HG03342 (cell line): Measurements from ENCODE around the gene CD300LF.

ENCODE experiments used
- ATAC-seq: cut with Tn5 transposase; IDR thresholded peaks from one replicate; pipeline ENCODE4 v1.9.1; 2021; ENCODE audit warnings: mild to moderate bottlenecking, moderate library complexity; ENCODE audit not compliant: unreplicated experiment

The CD300LF gene

GRCh38 chr17:74730491-74731346, 18.0 kb upstream of the CD300LF start:
- no peak for ATAC-seq

- no peak for ATAC-seq
Observed at GRCh38 chr17:74729866-74730265, 17.1 kb upstream of the CD300LF start.

- no peak for ATAC-seq
Observed at GRCh38 chr17:74729368-74729767, 16.6 kb upstream of the CD300LF start.

GRCh38 chr17:74728702-74729075, 16.0 kb upstream of the CD300LF start:
- ATAC-seq, result no peak

DNA sequence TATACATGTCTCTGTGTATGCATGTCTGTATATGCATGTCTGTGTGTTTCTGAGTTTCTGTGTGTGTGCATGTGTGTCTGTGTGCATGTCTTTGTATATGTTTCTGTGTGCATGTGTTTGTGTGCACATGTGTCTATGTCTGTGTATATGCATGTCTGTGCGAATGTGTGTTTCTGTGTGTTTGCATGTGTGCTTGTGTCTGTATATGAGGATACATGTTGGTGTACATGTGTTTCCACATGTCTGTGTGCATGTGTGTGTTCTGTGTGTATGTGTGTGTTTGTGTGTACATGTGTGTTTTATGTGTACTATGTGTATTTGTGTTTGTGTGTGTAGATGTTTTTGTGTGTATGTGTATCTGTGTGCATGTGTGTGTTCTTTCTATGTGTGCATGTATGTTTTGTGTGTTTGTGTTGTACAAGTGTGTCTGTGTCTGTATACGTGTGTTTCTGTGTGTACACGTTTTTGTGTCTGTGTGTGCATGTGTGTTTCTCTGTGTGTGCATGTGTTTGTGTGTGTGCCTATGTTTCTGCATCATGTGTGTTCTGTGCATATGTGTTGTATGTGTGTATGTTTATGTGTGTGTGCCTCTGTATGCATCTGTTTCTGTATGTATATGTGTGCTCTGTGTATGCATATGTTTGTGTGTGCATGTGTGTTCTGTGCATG, 15.4 kb upstream of the CD300LF start:
- ATAC-seq, result no peak

DNA sequence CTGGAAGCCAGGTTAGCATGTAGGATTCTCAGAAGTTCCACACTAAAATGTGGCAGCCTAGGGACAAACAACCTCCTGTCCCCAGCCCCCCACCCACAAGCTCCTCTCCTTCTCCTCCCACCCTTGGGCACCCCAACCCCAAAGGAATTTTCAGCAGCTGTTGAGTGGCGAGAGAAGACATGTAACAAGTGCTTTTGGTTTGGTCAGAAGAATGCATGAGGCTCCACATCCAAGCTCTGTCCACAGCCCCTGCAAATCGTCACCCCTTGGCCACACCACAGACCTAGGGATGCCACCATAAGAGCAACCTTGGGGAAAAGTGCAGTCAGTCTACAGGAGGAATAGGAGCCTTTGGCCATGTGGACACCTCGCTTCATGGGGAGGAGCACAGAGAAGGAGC, 12.4 kb upstream of the CD300LF start:
- ATAC-seq, result no peak

DNA sequence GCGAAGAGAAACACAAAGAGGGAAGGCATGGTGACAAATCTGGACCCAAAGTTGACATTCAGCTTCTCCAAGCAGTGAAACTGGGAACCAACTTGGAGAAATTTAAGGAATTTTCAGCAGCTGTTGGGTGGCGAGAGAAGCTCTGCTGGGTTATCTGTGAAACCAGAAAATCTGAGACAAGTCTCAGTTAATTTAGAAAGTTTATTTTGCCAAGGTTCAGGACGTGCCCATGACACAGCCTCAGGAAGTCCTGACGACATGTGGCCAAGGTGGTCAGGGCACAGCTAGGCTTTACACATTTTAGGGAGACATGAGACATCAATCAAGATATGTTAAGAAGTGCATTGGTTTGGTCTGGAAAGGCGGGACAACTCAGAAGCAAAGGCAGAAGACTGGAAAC, 11.2 kb upstream of the CD300LF start:
- ATAC-seq, result no peak

DNA sequence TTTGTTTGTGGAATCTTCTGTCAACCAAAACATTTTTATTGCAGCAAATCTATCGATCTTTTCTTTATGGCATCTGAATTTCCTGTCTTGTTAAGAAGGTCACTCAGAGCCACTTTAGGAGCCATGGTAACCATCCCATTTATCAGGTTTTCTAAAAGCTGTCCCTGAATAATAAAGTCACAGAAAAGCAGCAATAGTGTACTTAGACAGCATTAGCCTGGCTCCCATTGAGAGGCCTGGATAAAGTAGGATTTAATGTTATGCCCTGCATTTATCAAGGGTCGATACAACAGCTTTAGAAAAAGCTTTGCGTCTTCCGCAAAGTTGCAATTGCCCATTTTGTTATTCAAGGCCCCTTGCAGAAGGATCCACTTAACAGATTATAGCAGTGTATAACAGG, 10.1 kb upstream of the CD300LF start:
- no peak for ATAC-seq

GRCh38 chr17:74720506-74720905, 7.8 kb upstream of the CD300LF start:
- no peak for ATAC-seq

GRCh38 chr17:74715144-74715543, 2.4 kb upstream of the CD300LF start:
- no peak for ATAC-seq

- ATAC-seq, result no peak
Observed at GRCh38 chr17:74713171-74713755, 540 bp upstream of the CD300LF start.

DNA sequence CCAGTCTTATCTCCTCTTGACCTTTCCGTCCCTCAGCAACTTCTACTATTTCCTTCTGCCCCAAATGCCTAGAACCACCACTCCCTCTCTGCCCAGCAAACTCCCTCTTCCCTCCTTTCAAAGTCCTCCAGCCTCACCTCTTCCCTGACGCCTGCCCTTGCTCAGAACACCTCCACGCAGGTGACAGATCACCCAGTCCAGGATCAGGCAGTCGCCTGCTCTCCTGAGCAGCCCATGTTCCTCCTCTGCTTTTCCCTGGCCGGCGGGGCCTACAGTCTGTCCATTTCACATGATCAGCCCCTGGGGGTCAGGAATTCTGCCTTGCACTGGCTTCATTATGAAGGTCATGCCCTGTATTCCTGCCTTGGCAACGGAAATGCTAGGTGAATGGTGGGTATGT, 422 bp downstream of the CD300LF start:
- ATAC-seq, result no peak

DNA sequence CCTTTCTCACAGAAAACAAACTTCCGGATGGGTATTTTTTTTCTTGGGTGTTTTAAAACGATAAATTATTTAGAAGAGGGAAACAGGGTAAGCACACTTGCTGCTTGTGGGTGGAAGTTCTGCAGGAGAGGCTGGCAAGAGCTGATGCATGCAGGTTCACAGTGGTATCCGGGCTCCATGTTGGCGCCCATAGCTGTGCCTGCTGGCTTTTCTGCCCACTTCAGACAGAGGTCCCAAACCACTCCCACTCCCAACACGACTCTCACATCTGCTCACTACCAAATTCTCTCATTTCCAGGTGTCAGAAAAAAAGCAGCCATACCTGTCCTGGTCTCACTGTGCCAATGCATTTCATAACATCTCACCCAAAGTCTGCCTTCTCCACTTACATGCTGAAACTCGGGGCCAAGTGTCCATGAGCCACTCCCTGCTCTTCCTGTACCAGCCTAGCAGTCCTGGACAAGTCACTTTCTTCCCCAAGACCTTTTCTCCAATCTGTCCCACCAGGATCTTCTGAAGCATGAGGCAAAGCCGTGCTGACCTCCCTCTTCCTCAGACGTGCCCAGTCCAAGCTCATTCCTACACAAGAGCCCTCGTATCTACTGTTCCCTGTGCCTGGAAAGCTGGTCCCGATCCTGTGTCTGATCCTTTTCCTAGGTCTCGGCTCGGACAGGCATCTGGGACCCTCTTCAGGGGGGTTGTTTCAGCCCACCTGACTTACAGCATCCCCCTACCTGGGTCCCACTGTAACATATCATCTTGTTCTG, 1.5 kb downstream of the CD300LF start:
- no peak for ATAC-seq

- ATAC-seq, result no peak
Observed at GRCh38 chr17:74704544-74704943, 8.2 kb downstream of the CD300LF start.

DNA sequence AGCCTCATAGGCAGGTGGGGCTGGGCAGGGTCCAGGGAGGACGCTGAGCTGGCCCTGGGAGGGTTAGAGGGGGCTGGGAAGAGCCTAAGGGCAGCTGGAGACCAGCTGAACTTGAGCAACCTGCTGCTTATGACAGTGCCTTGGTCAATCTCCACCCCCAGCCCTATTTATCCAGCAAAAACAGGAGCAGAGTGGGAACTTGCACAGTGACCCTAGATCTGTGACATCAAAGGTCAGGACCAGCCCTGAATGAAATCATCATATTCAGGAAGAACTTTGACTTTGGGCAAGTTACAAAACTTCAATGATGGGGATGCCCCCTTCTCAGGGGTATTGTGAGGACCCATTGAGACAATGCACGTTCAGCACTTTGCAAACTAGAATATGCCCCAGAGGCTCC, 9.4 kb downstream of the CD300LF start:
- no peak for ATAC-seq

GRCh38 chr17:74702116-74702871, 10.4 kb downstream of the CD300LF start:
- ATAC-seq, result no peak

DNA sequence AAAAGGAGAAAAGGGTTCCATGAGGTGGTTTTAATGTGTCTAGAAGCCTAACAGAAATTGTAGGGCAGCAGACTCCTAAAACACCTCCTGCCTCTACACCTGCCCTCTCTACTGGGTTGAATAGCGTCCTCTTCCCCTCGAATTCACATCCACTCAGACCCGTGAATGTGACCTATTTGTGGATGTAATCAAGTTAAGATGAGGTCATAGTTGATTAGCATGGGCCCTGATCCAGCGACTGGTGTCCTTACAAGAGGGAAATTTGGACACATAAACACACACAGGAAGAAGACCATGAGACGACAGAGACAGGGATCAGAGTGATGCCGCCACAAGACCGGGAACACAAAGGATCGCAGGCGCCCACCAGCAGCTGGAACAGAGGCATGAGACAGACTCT, 13.5 kb downstream of the CD300LF start:
- no peak for ATAC-seq

GRCh38 chr17:74698069-74698468, 14.7 kb downstream of the CD300LF start:
- no peak for ATAC-seq

- ATAC-seq, result no peak
Observed at GRCh38 chr17:74697515-74697914, 15.2 kb downstream of the CD300LF start.

DNA sequence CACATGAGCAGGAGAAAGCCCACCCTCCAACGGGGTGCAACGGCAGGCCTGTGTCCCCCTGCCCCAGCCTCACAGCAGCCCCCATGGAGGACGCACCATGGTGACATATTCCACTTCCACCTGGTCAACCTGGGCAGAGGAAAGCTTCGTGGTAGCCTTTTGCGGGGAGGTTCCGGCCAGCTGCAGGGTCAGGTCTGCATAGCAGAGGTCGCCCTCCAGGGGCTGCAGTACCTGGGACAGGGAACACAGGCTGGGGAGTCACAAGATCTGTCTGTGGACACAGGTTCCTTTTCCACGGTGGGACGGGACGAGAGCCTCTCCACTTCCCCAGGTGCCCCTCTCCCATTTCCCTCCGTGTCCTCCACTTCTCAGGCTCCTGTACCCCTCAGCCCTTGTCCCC, 17.1 kb downstream of the CD300LF start:
- no peak for ATAC-seq

DNA sequence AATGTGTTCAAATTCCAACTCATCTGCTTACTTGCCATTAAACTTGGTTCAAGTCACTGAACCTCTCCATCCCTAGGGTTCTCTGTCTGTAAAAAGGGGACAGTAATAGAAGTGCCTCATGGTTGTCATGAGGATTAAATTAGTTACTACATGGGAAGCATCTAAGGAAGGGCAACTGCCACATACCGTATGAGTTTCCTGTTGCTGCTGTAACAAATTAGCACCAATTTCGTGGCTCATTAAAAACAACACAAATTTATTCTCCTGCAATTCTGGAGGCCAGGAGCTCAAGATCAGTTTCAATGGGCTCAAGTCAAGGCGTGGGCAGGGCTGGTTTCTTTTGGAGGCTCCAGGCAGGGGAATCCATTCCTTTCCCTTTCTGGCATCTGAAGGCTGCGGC, 18.6 kb downstream of the CD300LF start:
- no peak for ATAC-seq
